ACC112 (cell line): ENCODE data around the gene C1QA.

ENCODE experiments used
- H2AFZ ChIP-seq: fragments of 200-600 bp; sonication (generic); one replicate; pipeline ENCODE4 v1.6.0; 2017; ENCODE audit warnings: antibody characterized with exemption, low read length; ENCODE audit not compliant: unreplicated experiment
- H3K27ac ChIP-seq: fragments of 200-600 bp; sonication (generic); 2 replicates; pipeline ENCODE4 v1.5.1; 2014; ENCODE audit warnings: low read depth, mild to moderate bottlenecking, antibody characterized with exemption, low read length, moderate library complexity
- H3K27me3 ChIP-seq: fragments of 200-600 bp; sonication (generic); 2 replicates; pipeline ENCODE4 v1.6.1; 2014; ENCODE audit warnings: mild to moderate bottlenecking, antibody characterized with exemption, low read length, moderate library complexity, mixed read lengths; ENCODE audit not compliant: insufficient read depth
- H3K36me3 ChIP-seq: fragments of 200-600 bp; sonication (generic); 2 replicates; pipeline ENCODE4 v1.6.1; 2016; ENCODE audit warnings: mild to moderate bottlenecking, antibody characterized with exemption, low read length, moderate library complexity, mixed read lengths; ENCODE audit not compliant: insufficient read depth
- H3K4me1 ChIP-seq: fragments of 200-600 bp; sonication (generic); one replicate; pipeline ENCODE4 v1.6.1; 2016; ENCODE audit warnings: low read length, mixed read lengths; ENCODE audit not compliant: insufficient read depth, unreplicated experiment, control insufficient read depth
- H3K4me3 ChIP-seq: fragments of 200-600 bp; sonication (generic); 2 replicates; pipeline ENCODE4 v1.5.1; 2014; ENCODE audit warnings: mild to moderate bottlenecking, low read depth, low read length
- H3K79me2 ChIP-seq: fragments of 200-600 bp; sonication (generic); one replicate; pipeline ENCODE4 v1.6.0; 2016; ENCODE audit warnings: low read length; ENCODE audit not compliant: control insufficient read depth, unreplicated experiment, insufficient read depth

Gene C1QA

DNA sequence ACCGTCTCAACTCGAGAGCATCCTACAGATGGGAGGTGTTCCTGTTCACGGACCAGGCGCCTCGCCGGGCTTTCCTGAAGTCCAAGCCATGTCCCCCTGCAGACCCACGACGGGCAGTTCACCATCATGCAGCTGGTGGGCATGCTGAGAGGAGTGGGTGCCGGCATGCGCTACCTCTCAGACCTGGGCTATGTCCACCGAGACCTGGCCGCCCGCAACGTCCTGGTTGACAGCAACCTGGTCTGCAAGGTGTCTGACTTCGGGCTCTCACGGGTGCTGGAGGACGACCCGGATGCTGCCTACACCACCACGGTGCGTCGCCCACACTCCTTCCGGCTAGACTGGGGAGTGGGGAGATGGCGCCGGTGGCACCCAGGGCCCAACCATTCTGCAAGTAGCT is 37.7 kb upstream of the C1QA start:
- Histone ChIP-seq H3K27me3 (peaks cover 51% of the 10 kb centered on the region), H3K4me3 (no peak overlapping the region), H3K79me2 (no peaks in the 10 kb centered on the region), H3K36me3 (no peaks in the 10 kb centered on the region), H3K4me1 (no peaks in the 10 kb centered on the region), H2AFZ (no peak overlapping the region), H3K27ac (no peak overlapping the region)

DNA sequence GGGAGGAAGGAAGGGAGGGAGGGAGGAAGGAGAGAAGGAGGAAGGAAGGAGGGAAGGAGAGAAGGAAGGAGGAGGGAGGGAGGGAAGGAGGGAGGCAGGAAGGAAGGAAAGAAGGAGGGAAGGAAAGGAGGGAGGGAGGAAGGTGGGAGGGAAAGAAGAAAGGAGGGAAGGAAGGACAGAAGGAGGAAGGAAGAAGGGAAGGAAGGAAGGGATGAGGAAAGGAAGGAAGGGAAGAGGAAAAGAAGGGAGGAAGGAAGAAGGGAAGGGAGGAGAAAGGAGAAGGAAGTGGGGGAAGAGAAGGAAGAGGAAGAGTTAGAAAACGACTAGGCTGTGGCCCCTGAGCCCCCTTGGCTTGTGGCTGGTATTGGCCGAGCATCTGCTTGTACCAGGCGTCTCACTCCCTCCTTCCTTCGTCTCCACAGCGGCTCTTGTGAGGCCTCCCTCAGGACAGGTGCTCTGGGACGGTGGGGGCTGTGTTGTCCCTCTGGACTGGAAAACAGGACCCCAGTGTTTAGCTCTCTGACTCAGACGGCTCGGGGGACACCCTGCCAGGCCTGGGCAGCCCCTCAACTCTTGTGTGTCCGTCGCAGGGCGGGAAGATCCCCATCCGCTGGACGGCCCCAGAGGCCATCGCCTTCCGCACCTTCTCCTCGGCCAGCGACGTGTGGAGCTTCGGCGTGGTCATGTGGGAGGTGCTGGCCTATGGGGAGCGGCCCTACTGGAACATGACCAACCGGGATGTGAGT is 36.2 kb upstream of the C1QA start:
- Histone ChIP-seq H3K79me2 (no peaks in the 10 kb centered on the region), H3K27me3 (peaks cover 64% of the 10 kb centered on the region), H3K36me3 (no peaks in the 10 kb centered on the region), H3K27ac (no peak overlapping the region), H3K4me1 (no peaks in the 10 kb centered on the region), H2AFZ (no peak overlapping the region), H3K4me3 (no peak overlapping the region)

DNA sequence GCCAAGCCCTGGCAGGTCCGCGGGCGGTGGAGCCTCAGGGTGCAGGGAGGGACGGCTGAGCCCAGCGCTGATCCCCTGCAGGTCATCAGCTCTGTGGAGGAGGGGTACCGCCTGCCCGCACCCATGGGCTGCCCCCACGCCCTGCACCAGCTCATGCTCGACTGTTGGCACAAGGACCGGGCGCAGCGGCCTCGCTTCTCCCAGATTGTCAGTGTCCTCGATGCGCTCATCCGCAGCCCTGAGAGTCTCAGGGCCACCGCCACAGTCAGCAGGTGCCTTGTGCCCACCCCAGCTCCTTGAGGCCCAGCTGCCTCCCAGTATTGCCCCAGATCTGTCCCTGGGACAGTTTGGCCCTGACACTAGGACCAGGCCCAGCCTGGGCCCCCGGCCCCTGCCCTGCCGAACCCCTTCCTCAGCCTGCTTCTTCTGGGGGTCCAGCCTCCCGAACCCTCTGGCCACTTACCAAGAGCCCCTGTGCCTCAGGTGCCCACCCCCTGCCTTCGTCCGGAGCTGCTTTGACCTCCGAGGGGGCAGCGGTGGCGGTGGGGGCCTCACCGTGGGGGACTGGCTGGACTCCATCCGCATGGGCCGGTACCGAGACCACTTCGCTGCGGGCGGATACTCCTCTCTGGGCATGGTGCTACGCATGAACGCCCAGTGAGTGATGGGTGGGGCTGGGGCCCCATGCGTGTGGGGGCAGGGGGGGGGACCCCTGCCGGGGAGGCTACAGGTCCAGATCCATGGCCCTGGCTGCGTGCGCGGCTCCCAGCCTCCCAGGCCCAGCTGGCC is 35.4 kb upstream of the C1QA start:
- no peak overlapping the region for H3K4me3 ChIP-seq
- H3K27me3 ChIP-seq: peaks cover 69% of the 10 kb centered on the region

DNA sequence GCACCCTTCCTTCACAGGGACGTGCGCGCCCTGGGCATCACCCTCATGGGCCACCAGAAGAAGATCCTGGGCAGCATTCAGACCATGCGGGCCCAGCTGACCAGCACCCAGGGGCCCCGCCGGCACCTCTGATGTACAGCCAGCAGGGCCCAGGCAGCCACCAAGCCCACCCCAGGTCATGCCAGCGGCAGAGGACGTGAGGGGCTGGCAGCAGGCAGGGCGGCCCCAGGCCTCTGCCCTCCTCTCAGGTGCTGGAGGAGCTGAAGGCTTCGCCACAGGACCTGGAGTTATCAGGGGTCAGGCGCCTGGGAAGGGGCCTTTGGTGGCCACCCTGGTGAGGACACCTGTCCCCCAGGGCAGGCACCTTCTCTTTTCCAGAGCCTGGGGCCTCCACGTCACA is 34.8 kb upstream of the C1QA start:
- Histone ChIP-seq H3K79me2 (no peaks in the 10 kb centered on the region), H3K4me3 (no peak overlapping the region), H3K27me3 (peaks cover 75% of the 10 kb centered on the region), H3K4me1 (no peaks in the 10 kb centered on the region), H2AFZ (no peak overlapping the region), H3K27ac (no peak overlapping the region), H3K36me3 (no peaks in the 10 kb centered on the region)

More for the DNA sequence above, 35.4 kb upstream of the C1QA start:
- no peaks in the 10 kb centered on the region for H3K79me2 ChIP-seq
- H3K4me1 ChIP-seq: no peaks in the 10 kb centered on the region
- H2AFZ ChIP-seq: no peak overlapping the region
- H3K27ac ChIP-seq: no peak overlapping the region
- no peaks in the 10 kb centered on the region for H3K36me3 ChIP-seq

DNA sequence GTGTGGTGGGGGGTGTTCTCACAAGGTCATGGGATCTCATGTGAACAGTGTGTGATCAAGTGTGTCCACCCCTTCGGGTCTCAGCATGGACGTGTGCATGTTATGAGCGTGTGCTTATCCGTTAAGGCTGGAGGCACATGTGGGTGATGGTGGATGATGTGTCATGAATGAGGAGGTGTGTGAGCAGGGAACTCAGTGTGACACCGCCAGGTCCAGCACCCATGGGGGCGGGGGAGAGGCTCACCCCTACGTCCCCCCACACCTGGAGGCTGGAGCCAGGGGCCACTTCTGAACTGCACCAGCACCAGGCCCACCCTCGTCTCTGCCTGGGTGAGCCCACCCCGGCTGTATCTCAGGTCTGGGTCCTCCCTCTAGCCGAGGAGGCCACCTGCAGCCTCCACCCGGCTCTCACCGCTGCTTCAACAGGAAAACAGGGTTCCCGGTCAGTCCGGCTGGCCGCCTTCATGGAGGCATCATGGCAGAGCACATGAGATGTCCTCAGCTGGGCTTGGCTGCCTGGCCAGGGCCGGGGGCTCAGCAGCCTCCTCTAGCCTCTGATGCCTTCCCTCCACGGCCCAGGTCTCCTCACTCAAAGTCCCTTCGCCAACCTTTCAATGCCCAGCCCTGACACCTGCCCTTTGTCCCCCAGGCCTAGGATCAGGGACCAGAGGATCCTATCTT is 34.2 kb upstream of the C1QA start:
- H3K36me3 ChIP-seq: no peaks in the 10 kb centered on the region
- H3K79me2 ChIP-seq: no peaks in the 10 kb centered on the region
- H3K4me3 ChIP-seq: no peak overlapping the region
- peaks cover 81% of the 10 kb centered on the region for H3K27me3 ChIP-seq
- H2AFZ ChIP-seq: no peak overlapping the region
- H3K27ac ChIP-seq: no peak overlapping the region
- no peaks in the 10 kb centered on the region for H3K4me1 ChIP-seq

DNA sequence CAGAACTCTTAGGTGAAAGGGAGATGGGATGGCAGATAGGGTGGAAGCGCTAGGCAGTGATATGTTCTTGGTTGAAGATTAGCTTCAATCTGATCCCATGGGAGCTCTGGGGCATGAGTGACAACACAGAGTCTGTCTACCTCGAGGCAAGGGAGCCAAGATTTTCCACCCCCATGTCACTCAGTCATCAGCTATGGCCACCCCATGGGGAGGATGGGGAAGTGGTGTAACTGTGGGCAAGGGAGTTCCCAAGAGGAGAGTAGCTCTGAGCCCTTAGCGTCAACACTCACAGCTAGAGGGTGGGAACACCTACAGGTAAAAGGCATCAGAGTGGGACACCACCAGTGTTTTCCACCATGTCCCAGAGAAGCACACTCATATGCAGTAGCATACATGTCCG is 30.3 kb upstream of the C1QA start:
- no peak overlapping the region for H3K4me3 ChIP-seq
- no peak overlapping the region for H3K27ac ChIP-seq
- no peaks in the 10 kb centered on the region for H3K79me2 ChIP-seq
- peaks cover 85% of the 10 kb centered on the region for H3K27me3 ChIP-seq
- no peaks in the 10 kb centered on the region for H3K36me3 ChIP-seq
- H2AFZ ChIP-seq: no peak overlapping the region
- no peaks in the 10 kb centered on the region for H3K4me1 ChIP-seq

DNA sequence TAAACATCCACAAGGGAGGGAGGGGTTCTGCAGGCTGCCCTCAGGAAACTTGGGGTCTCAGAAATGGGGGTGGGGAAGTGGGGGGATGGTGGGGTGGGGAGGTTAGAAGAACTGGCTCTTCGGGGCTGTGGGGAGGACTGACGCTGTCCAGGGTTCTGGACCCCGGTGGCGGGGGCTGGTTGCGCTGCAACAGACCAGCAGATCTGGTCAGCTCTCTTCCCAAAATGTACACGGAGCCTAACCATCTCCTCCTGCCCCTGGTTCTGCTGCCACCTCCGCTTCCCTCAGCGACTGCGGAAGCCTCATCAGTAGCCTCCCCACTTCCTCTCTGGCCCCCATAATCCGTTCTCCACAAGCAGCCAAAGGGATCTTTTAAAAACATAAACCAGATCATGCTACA is 29.3 kb upstream of the C1QA start:
- H3K4me3 ChIP-seq: no peak overlapping the region

DNA sequence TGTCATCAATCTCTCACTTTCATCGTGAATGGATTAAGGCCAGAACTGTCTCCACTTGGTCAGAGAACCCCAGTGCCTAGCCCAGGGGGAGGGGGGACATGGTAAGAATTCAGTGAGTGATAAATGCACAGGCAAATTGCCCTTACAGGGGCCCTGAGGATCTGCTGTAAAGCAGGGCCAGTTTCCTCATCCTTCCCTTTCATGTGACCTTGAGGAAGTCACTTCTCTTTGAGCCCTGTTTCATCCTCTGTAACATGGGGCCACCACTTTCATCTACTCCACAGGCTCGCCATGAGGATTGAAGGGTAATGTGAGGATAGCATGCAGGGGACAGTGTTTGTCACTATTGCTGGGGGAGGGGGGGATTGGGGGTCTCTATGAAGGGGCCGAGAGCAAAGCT is 28.1 kb upstream of the C1QA start:
- Histone ChIP-seq H3K79me2 (no peaks in the 10 kb centered on the region), H3K27me3 (peaks cover 84% of the 10 kb centered on the region), H3K27ac (no peak overlapping the region), H2AFZ (no peak overlapping the region), H3K4me3 (no peak overlapping the region), H3K4me1 (no peaks in the 10 kb centered on the region), H3K36me3 (no peaks in the 10 kb centered on the region)

More for the DNA sequence above, 29.3 kb upstream of the C1QA start:
- Histone ChIP-seq H2AFZ (no peak overlapping the region), H3K27ac (no peak overlapping the region), H3K4me1 (no peaks in the 10 kb centered on the region), H3K36me3 (no peaks in the 10 kb centered on the region), H3K79me2 (no peaks in the 10 kb centered on the region), H3K27me3 (peaks cover 84% of the 10 kb centered on the region)

DNA sequence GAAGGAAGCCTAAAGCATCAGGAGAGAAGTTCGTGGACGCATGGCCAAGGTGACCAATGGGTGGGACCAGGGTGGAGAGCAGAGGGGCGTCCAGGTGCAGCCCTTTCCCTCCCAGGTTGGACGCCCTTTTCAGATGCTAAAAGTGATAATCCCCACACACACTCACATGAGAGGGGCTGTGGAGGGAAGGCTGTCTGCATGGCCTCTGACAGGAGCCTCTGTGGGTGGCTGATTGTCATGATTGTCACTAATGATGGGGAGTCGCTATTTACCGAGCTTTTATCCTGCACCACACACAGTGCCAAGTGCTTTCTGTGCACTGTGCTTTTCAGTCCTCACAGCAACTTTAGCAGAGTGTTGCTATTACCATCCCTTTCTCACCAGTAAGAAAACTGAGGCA is 27.1 kb upstream of the C1QA start:
- Histone ChIP-seq H3K27me3 (peaks cover 84% of the 10 kb centered on the region), H3K36me3 (no peaks in the 10 kb centered on the region), H2AFZ (no peak overlapping the region), H3K4me1 (no peaks in the 10 kb centered on the region), H3K27ac (no peak overlapping the region), H3K4me3 (no peak overlapping the region), H3K79me2 (no peaks in the 10 kb centered on the region)

DNA sequence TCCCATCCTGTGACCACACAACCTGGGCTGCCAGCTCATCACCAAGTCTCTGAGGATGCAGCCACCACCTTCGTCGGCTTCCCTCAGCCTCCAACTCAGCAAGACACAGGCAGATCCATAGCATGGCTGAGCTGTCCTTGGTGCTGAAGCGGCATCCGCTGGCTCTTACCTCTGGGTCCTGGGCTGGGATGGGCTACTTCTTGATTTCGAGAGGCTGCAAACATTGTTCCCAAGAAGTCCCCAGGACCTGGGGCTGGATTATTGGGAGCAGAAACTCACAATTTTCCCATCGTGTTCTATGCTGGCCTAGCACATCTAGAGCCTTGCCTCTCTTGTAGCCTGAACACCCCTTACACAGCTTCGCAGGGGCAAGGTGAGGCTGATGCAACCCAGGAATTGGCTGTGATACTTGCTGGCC is 24.9 kb upstream of the C1QA start:
- H3K36me3 ChIP-seq: no peaks in the 10 kb centered on the region
- H3K27ac ChIP-seq: no peak overlapping the region
- H3K27me3 ChIP-seq: peaks cover 84% of the 10 kb centered on the region
- no peak overlapping the region for H2AFZ ChIP-seq
- no peak overlapping the region for H3K4me3 ChIP-seq
- H3K4me1 ChIP-seq: no peaks in the 10 kb centered on the region
- no peaks in the 10 kb centered on the region for H3K79me2 ChIP-seq
